GM19372 (cell line): Measurements from ENCODE around the gene ATP5MC2.
"Not testable (repeated sequence)": the region's sequence is repeated elsewhere in the genome, so short reads cannot be mapped to it uniquely, and the experiment has no call there.

Experiments
- ATAC-seq: cut with Tn5 transposase; IDR thresholded peaks from one replicate; pipeline ENCODE4 v1.9.1; 2021; ENCODE audit warnings: mild to moderate bottlenecking, low read depth, moderate library complexity; ENCODE audit not compliant: unreplicated experiment

The ATP5MC2 gene

DNA sequence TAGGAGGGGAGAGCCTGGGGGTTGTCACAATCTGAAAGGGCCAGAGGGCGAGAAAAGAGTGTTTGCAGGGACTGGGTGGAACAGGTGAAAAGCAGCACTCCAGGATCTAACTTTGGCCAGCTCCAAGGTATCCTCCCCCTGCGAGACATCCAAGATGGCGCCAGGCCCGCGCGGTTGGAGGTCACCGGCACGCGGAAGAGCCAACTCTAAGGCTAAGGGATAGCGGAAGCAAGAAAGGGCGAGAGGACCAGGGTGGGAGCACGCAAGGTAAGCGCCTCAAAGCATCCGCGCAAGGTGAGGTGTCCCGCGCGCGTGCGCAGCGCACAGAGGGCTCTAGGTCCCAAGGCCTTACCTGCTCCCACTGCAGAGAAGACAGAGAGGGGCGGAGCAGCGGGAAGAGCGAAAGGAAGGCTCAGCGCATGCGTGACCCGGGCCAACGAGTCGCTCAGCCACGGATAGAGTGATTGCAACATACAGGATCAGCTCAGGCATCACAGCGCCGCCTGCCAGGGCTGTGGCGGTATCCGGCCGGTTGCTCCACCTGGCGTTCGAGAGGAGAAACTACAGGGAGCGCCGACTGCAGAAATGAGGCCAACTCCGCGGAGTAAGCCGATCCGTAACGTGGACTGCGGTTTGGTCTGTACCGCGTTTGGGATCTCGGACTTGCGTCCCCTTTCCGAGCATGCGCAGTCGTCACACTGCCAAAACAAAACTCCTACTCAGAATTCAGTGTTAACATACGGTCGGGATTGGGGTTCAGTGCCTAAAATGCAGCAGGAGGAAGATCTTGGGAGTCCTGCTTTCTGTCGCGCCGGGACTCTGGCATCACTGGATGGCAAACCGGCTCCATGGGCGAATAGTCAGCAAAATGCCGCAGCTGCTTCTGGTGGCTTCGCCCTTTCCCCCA is at the start of gene ATP5MC2:
Gene ATP5MC2 (minus strand): TSS at position 383 of the 907 bp plus-strand sequence. CDS start 3,469 bp downstream, outside the sequence.
- peak; percentile 98 for ATAC-seq

DNA sequence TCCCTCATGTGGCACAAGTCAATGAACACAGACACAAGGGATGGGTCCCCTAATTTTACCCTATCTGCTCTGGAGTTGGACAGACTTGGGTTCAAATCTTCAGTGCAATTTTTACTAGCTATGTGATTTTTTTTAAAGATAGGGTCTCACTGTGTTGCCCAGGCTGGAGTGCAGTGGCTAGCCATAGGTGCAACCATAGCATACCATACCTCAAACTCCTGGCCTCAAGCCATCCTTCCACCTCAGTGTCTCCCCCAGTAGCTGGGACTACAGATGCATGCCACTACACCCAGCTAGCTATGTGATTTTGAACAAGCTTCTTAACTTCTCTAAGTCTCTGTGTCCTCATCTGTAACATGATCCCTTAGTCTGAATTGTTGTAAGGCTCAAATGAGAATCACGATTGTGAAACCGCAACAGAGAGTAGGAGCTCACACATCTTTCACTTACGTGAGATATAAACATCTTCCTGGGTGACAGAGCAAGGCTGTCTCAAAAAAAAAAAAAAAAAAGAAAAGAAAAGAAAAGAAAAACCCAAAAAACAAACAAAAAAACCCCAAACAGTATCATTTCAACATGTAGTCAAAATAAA is 46.7 kb upstream of the ATP5MC2 start:
- ATAC-seq = no peak

DNA sequence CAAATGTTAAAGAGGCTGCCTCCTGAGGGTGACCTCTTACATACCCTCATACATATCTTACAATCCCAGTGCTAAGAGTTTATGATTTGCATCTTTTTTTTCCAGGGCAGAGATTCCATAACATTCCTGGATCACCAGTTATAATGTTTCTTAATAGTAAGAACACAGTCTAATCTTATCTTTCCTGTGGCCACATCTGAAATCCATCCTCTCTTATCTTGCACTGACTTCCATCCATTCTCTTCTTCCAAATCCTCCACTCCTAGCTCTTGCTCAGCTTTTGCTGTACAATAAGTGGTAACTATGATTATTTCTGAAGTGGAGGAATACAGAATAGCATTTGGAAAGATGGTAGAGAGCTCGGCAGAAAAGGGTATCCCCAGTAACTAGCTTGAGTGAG is 45.1 kb upstream of the ATP5MC2 start:
- ATAC-seq = no peak

DNA sequence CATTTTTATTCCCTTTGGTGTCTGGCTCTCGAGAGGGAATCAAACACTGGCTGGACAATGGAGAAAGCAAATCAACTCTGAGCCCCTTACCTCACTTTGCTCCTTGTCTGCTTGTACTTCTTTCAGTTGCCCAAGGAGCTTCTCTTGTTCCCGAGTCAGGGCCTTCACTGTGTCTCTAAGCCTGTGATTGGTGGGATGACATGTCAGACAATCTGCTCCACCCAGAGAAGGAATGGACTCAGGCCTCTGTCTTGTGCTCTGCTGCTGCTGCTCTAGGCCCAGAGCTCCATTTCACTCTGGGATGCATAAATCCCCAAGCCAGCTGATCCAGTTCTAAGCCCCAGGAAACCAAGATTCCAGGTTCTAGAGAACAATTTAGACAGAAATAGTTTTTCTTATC is 43.8 kb upstream of the ATP5MC2 start:
- ATAC-seq = no peak

DNA sequence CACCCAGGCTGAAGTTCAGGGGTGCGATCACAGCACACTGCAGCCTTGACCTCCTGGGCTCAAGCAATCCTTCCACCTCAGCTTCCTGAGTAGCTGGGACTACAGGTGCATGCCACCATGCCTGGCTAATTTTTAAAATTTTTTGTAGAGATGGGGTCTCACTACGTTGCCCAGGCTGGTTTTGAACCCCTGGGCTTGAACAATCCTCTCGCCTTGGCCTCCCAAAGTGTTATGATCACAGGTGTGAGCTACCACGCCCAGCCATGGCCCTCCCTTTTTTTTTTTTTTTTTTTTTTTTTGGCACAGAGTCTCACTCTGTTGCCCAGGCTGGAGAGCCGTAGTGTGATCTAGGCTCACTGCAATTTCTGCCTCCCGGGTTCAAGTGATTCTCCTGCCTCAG is 42.7 kb upstream of the ATP5MC2 start:
- ATAC-seq = not testable (repeated sequence)

DNA sequence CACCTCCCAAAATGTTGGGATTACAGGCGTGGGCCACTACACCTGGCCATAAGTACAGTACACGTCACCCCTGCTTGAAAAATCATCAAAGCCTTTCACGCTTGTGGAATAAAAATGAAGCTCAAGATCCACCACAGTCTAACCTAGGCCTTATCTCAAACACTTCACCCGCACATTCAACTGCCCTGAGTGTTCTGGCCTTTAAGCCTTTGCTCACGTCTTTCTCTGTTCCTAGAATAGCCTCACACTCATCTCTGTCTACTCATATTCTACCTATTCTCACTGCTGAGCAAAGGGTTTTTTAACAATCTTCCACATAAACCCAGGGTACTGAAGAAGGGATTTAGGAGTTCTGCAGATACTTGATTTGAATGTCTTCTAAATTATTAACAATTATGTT is 41.4 kb upstream of the ATP5MC2 start:
- no peak for ATAC-seq

DNA sequence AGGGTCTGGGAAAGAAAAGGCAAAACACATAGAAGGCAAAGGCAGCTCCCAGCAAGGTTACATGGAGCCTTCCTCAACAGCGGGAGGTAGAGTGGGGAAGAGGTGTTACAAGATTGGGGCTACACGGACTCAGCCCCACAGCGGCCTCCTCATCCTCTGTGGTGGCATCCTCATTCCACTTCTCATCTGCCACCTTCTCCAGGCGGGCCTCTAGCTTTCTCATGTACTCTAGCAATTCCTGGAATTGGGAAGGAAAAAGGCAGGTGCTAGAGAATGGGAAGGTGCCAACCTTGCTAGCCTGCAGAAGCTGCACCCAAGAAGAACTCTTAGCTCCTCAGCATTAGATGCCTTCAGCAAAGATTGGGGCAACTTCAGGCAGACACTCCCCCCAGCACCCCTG is 38.1 kb upstream of the ATP5MC2 start:
- ATAC-seq = no peak

DNA sequence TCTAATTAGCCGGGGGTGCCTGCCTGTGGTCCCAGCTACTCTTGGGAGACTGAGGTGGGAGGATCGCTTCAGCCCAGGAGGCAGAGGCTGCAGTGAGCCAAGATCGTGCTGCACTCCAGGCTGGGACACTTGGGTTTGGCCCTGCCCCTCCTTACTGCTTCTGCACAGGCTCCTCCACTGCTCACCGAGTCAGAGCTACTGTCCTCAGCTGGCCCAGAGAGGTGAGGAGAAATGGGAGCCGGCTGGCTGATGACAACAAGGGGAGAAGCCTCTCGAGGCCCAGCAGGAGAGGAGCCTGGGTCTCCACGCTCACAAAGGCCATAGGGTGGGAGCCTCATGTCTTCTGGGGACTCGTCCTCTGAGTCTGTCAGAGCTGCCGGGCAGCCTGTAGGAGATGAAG is 37.6 kb upstream of the ATP5MC2 start:
- no peak for ATAC-seq

DNA sequence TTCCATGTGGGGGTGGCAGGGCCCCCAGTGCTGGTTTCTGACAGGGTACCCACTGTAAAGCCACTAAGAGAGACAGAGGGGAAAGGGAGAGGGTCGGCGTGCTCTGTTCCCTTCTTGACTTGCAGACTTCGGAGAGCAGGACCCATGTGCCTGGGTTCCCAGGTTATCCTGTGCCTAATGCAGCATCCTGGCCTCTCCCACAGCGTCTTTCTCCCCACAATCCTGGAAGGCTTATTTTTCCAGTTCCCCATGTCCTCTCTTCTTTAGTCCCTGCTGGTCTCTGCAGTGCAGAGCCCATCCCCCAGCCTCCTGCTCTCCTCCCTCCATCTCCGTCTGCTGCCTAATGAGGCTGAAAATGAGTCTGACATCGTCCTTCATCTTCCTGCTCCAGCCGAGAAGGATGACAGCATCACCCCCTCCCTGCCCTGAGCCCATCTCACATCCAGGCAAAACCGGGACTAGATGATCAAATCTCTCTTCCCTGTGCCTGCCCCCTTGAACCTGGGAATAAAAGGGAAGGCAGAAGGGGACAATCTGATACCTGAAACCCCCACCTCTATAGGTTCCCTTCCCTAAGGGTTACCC is 36.3 kb upstream of the ATP5MC2 start:
- ATAC-seq = no peak

DNA sequence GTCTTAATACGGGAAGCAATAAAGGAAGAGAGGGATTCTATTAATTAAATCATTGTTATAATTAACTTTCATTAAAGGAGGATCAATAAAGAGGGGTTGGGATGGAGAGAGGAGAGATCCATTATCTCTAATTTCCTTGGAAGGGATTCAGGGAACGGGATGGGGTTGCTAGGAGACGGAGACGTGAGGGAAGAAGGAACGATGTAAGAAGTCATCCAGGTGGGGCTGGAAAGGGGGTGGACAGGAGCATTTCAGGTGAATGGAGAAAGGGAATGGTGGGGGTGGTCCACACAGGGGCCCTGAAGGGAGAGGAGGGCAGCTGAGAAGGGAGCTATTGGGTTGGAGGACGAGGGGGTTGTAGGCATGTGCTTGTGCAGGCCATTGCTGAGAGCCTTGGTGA is 34.2 kb upstream of the ATP5MC2 start:
- no peak for ATAC-seq

DNA sequence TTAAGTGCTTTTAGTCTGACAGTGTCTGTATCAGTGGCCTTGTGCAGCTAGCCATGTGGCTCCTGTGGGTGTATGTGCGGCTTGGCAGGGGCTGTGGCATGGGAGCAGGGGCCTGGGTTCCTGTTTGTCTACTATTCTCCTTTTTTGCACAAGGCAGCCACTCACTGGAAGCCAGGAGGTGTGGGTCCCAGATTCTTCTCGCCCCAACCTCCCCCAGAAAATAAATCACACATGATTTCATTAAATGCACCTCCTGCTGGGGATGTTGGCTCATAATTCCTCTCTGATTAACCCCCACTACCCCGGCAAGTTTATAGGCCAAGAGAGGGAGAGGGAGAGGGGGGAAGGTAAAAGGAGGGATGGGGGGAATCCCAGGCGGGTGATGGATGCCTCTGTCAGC is 33.8 kb upstream of the ATP5MC2 start:
- no peak for ATAC-seq

DNA sequence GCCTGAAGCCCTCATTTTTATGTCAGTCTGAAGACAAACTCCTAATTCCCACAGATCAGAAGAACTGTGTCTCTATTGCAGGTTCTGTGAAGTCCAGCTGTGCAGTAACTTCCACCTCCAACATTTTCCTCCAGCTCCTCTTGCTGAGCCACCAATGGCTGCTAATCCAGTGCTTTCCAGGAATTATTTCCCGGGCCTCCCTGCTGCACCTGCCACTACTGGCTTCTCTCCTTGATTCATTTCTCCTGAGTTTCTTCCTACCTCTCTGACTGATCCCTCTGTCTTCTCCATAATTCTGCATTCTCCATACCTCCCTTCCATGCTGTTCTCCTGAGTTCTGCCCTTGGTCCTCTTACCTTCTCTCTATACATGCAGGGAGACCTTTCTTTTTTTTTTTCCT is 30.2 kb upstream of the ATP5MC2 start:
- no peak for ATAC-seq

DNA sequence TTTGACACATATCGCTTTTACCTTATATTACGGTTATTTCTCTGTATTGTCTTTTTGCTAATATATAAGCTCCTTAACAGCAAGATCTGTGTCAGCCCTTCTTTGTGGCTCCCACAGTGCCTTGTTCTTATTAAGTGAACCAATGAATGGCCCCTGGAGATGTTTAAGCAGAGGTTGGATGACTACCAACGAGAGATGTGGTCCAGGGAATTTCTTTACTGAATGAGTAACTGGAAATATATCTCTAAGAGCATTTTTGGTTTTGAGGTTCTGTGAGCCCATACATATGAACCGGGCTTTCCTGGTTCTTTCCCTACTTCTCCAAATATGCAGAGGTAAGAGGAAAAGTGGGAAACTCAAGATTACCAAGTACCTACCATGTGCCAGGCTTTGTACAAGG is 27.9 kb upstream of the ATP5MC2 start:
- no peak for ATAC-seq

DNA sequence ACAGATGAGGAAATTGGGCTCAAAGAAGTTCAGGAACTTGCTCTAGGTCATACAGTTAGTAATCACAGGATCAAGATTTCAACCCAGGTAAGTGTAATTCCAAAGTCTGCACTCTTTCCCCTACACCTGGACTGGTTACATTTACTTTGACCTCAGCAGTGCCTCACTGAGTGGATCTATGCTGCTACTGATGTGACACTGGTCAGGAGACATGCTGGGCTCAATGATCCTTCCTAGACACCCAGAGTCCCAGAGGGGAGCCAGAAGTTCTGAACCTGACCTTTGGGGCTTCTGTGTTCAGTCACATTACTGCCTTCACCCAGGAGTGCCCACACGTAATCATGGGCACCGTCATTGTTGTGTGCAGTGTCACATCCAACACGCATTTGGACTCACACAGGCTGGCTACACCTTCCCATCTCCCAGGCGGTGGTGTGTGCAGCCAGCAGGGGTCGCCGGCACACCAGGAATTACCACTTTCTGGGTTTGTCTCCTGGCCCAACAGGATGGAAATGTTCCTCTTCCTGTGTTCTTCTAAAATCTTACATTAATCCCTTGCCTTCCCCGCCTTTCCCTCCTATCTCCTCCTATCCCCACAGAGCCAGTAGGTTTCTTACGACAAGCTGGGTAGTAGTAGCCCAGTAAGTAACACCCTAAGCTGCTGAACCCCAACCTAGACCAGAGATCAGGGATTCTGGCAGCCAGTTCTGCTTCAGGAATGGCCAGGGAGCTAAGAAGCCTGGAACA is 25.8 kb upstream of the ATP5MC2 start:
- no peak for ATAC-seq

DNA sequence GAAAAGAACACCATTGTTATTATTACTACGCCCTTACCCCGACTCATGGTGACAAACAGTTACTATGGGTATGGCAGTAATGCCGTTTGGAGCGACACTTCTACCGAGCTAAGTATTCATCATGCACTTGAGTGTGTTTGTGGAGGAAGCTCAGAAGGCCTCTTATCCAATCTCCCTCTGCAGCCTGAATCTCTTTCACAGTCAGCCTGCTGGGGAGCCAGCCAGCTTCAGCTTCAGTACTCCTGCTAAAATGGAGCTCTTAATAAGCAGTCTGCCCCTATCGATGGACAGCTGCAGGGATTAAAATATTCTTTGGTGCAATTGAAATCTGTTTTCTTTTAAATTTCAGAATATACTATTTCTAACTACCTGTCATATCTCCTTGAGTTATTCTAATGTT is 24.7 kb upstream of the ATP5MC2 start:
- ATAC-seq = no peak

DNA sequence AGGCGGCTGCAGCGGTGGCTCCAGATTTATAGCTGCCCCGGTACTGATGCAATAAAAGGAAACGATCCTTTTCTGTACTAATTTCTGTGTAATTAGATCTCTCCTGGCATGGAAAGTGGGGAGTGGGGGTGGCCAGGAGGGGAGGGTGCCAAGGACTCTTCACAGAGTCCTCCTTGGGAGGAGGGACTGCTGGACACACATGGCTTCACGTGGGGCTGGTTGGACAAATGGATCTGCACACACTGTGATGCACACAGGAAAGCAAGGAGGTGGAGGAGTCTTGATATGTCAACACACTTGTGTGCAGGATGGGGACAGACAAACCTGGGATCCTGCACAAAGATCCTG is 23.8 kb upstream of the ATP5MC2 start:
- ATAC-seq = no peak

DNA sequence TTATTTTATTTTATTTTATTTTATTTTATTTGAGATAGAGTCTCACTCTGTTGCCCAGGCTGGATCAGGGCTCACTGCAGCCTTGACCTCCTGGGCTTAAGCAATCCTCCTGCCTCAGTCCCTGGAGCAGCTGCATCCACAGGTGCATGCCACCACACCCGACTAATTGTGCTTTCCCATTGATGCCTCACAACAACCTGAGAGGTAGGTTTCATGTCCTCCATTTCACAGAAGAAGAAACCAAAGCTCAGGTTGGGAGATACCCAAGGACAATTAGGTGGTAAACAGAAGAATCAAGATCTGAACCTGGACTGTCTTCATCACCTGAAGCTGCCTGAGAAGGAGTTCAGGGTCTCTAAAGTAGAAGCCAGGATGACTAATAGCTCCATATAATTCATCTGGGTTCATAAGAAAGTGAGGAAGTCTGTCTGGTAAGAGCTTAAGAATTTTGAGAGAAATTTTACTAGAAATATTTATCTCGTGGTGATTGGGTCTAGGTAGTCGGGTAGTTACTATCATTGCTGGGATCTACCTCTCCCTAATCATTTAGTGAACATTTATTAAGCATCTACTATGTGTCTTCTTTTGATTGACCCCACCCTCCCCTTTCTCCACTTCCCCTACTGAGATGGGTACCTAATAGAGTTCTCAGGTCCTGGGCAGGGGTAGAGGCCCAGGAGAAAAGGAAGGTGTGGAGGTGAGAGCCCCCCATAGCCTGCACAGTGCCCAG is 23.2 kb upstream of the ATP5MC2 start:
- no peak for ATAC-seq

DNA sequence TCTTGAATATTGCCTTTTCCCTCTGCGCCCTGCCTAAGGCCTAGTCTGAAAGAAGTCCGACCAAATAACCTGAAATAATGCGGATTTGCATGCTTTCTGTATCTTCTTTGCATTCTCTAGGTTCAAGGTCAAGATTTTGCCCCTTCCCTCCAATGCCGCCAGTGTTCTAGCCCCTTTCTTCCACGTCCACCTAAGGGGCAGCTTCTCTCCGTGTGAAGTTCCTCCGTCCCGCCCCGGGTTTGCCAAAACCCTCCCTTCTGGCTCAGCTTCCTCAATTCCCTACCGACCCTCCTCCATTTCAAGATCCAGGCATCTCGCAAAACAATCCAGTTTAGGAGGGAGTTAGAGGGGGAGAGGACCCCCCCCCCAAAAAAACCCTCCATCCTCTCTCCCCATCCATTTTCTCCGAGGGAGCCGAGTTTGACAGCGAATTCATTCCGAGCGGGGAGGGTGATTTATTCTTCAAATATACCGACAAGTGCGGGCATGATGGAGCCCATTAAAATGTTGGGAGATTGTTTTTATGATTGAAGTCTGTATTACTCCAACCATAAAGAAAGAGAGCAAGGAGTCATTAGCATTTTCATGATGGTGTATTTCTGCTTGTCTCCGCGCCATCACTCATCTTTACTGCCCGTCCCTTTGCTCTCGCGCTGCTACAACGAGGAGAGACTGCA is 20.9 kb upstream of the ATP5MC2 start:
- ATAC-seq = no peak

DNA sequence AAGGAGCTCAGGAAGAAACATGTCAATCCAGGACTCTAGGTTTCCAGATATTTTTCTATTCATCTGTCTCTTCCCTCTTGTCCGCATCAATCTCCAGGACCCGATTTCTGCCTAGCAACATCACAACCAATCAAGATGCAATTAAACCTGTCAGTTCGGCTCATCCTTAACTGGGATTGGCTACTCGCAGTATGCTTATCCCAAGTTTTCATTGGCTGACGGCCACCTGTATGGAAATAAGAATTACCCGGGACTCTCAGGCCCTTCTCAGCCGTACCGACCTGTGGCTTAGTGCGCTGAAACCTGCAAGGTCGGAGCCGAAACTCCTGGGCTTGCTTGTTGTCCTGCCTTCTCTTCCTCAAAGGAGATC is 20.4 kb upstream of the ATP5MC2 start:
- no peak for ATAC-seq
